LNCaP clone FGC (cell line): ENCODE measurements around the gene SCARF1.

Experiments
- DNase-seq: peaks from one replicate; pipeline ENCODE4 v3.0.0-alpha.2; 2011; ENCODE audit warnings: low read depth
- H3K4me3 ChIP-seq: 2 replicates; pipeline ENCODE4 v1.5.1; 2011; ENCODE audit warnings: mild to moderate bottlenecking, low read depth, low read length, control low read depth
- CTCF ChIP-seq: IDR thresholded peaks from 2 replicates; pipeline ENCODE4 v1.5.1; 2012; ENCODE audit warnings: mild to moderate bottlenecking; ENCODE audit not compliant: control insufficient read depth, insufficient read depth; ENCODE audit errors: extremely low read depth

Gene SCARF1

GRCh38 chr17:1639549-1640180 is 5.9 kb downstream of the SCARF1 start:
- DNase-seq, result no peak
- TF ChIP-seq CTCF, result no peak
- H3K4me3 ChIP-seq, result no peak overlapping the region

DNA sequence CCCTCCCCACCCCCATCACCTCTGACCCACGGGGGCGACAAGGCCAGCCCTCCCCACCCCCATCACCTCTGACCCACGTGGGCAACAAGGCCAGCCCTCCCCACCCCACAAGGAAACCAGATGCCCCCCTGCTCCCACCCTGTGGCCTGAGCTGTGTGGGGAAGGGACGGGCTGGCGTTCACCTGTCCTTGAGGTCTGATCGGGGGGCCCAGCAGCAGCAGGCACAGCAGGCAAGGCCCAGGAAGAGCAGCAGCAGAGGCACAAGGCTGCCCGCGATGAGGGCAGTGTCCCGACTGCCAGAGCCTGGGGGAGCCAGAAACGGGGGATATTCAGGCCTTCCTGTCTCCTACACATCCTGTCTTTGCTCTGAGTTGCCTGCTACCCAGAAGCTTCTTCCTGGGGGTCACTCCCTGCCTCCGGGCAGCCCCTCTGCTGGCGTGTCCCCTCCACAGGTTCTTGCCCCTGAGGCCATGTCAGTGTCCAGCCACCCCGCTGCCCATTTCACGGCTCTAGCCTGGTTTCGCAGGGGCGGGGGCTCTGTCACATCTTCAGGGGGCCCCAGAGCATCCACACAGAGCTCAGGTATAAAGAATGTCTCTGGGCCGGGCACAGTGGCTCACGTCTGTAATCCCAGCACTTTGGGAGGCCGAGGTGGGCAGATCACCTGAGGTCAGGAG is 6.8 kb downstream of the SCARF1 start:
- H3K4me3 ChIP-seq, result no peak overlapping the region
- no peak for DNase-seq
- no peak for TF ChIP-seq CTCF

DNA sequence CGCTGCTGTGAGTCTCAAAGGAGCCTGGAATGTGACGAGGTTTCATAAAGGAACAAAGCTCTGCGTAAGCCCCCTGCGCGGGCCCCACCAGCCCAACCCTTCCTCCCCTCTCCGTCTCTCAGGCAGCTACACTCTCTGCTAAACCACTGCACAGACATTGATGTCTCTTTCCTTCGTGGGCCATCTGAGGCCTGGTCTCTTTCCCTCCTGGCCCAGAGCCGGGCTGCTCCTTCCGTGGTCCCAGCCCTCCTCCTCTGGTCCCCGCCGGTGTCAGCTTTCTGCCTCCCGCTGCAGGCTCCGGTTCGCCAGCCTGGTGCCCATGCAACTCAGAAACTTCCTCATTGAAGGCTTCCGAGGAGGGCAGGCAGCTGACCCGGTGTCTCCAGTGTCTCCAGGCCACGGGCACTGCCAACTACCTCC is 7.4 kb downstream of the SCARF1 start:
- no peak for TF ChIP-seq CTCF
- no peak for DNase-seq
- H3K4me3 ChIP-seq, result no peak overlapping the region

- DNase-seq, result no peak
These were observed 8.7 kb downstream of the SCARF1 start for GRCh38 chr17:1636732-1637285.

DNA sequence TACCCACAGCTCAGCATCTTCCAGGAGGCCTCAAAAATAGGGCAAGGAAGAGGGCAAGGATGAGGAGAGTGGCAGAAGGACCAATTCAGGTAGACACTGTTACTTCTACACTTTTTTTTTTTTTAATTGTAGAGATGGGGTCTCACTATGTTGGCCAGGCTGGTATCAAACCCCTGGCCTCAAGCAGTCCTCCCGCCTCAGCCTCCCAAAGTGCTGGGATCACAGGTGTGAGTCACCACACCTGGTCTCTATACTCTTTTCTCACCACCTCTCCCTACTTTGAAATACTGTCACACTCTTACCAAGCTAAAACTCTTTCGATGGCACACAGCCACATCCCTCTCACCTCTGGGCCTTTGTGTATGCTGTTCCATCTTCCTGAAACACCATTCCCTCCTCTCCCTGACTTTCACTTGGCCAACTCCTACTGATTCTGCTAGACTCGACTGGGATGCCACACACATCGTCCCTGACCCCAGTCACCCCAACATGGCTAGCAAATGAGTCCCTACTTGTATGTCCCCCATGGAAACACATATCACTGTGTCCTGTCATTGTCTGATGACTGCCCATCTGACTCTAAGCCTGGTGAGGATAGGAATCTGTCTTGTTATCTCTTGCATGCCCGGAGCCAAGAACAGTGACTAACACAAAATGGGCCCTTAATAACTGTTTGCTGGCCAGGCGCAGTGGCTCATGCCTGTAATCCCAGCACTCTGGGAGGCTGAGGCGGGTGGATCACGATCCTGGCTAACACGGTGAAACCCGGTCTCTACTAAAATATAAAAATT is 9.7 kb downstream of the SCARF1 start:
- no peak overlapping the region for H3K4me3 ChIP-seq
- no peak for TF ChIP-seq CTCF
- no peak for DNase-seq

More at GRCh38 chr17:1636732-1637285, 8.7 kb downstream of the SCARF1 start:
- no peak overlapping the region for H3K4me3 ChIP-seq
- no peak for TF ChIP-seq CTCF

DNA sequence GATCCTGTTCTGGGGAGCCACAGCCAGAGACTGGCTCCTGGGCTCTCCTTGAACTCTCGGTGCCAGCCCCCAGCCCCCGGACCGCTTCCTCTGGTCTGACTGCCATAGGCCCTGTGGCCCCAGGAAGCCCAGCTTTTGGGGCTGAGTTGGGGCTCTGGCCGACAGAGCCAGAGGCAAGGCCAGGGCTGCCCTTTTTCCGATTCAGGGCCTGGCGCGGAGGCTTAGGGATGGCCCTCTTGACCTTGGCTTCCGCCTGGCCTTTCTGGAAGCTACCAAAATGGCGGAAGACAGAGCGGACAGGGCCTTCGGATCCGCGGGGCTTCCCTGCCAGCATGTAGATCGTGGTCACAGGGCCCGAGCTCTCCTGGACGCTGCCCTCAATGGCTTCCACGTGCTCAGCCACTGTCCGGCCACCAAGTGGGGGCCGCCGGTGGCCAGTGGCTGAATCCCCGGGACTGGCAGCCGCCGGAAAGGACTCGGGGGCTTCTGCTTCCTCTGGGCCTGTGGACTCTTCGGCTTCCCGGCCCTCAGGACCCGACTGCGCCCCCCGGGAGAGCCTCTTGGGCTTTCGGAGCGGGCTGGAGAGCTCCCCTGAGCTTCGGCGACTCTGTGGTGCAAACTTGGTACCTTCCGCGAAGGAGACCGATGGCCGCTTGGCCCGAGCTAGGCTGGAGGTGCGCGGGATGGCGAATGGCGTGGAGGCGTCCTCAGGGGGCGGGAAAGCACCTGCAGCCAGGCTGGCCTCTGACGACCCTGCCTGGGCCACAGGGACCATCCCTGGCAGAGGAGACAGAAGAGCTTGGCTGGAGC is 10.5 kb downstream of the SCARF1 start:
- H3K4me3 ChIP-seq, result no peak overlapping the region
- DNase-seq, result no peak
- no peak for TF ChIP-seq CTCF
